H1 (cell line): ENCODE data around the gene PTPRCAP. TPM values are rescaled to one million over a fixed set of nuclear protein-coding genes. Genes with fewer than 3 reads are reported as not detected.

ENCODE experiments used
- CBX5 ChIP-seq: fragments of 300-800, 300-1000 bp; sonication (generic); IDR thresholded peaks from 2 replicates; pipeline ENCODE4 v1.7.1; 2016; ENCODE audit warnings: antibody characterized with exemption, low read length, low read depth
- CHD1 ChIP-seq: IDR thresholded peaks from 2 replicates; pipeline ENCODE4 v1.6.1; 2012; ENCODE audit warnings: low read depth, low read length, improper control_type of control experiment
- CREB1 ChIP-seq: IDR thresholded peaks from 2 replicates; pipeline ENCODE4 v1.6.1; 2012; ENCODE audit warnings: inconsistent platforms
- CTBP2 ChIP-seq: IDR thresholded peaks from 2 replicates; pipeline ENCODE4 v1.7.0; 2011; ENCODE audit warnings: borderline replicate concordance, mild to moderate bottlenecking, moderate library complexity, mixed read lengths, low read length; ENCODE audit not compliant: insufficient read depth, insufficient read length
- EGR1 ChIP-seq: IDR thresholded peaks from 2 replicates; pipeline ENCODE4 v1.6.1; 2011; ENCODE audit warnings: low read depth, low read length, borderline replicate concordance
- HDAC2 ChIP-seq, 2 experiments: fragments of 300-600 bp in 1 of 2; sonication (generic) in 1 of 2; IDR thresholded peaks; 2 replicates each; pipeline ENCODE4 v1.6.1; 2011 to 2012; ENCODE audit warnings: low read depth in 2 of 2, low read length in 2 of 2, mild to moderate bottlenecking in 2 of 2, moderate library complexity in 2 of 2, borderline replicate concordance in 1 of 2, inconsistent platforms in 1 of 2
- HDAC6 ChIP-seq: IDR thresholded peaks from one replicate; pipeline ENCODE4 v1.7.1; 2012; ENCODE audit warnings: low read depth, mild to moderate bottlenecking, inconsistent platforms, low read length, moderate library complexity
- KDM4A ChIP-seq: IDR thresholded peaks from one replicate; pipeline ENCODE4 v1.7.1; 2012; ENCODE audit warnings: low read depth, mild to moderate bottlenecking, moderate library complexity, low read length, inconsistent platforms; ENCODE audit not compliant: severe bottlenecking
- MAX ChIP-seq: IDR thresholded peaks from 2 replicates; pipeline ENCODE4 v1.6.1; 2012; ENCODE audit warnings: inconsistent platforms
- NRF1 ChIP-seq: IDR thresholded peaks from 2 replicates; pipeline ENCODE4 v1.6.1; 2011; ENCODE audit warnings: mild to moderate bottlenecking, low read depth, low read length, improper control_type of control experiment
- PHF8 ChIP-seq: fragments of 200-600 bp; sonication (generic); conservative IDR thresholded peaks from 2 replicates; pipeline ENCODE4 v1.7.1; 2012; ENCODE audit warnings: low read depth, mild to moderate bottlenecking, inconsistent platforms, low read length, moderate library complexity
- RAD21 ChIP-seq, 2 experiments: IDR thresholded peaks in 1 of 2; conservative IDR thresholded peaks in 1 of 2; 2 replicates each; pipeline ENCODE4 v1.6.1; 2011; ENCODE audit warnings: low read depth in 2 of 2, low read length in 2 of 2, improper control_type of control experiment in 1 of 2, inconsistent platforms in 1 of 2, mild to moderate bottlenecking in 1 of 2, moderate library complexity in 1 of 2
- RFX5 ChIP-seq: IDR thresholded peaks from 2 replicates; pipeline ENCODE4 v1.6.1; 2011; ENCODE audit warnings: low read depth, low read length, improper control_type of control experiment, borderline replicate concordance
- SAP30 ChIP-seq: fragments of 300-600 bp; sonication (generic); IDR thresholded peaks from 2 replicates; pipeline ENCODE4 v1.7.1; 2012; ENCODE audit warnings: low read length, moderate library complexity, mild to moderate bottlenecking, inconsistent platforms; ENCODE audit not compliant: insufficient read depth, insufficient replicate concordance
- SIRT6 ChIP-seq: IDR thresholded peaks from one replicate; pipeline ENCODE4 v1.7.1; 2012; ENCODE audit warnings: low read length, inconsistent platforms
- SP1 ChIP-seq: IDR thresholded peaks from 2 replicates; pipeline ENCODE4 v1.6.1; 2011; ENCODE audit warnings: low read depth, low read length
- SRF ChIP-seq: IDR thresholded peaks from 2 replicates; pipeline ENCODE4 v1.6.1; 2011; ENCODE audit warnings: mild to moderate bottlenecking, low read depth, low read length, moderate library complexity
- TAF1 ChIP-seq: IDR thresholded peaks from 2 replicates; pipeline ENCODE4 v1.6.1; 2011; ENCODE audit warnings: mild to moderate bottlenecking, low read depth, low read length
- TEAD4 ChIP-seq: IDR thresholded peaks from 2 replicates; pipeline ENCODE4 v1.6.1; 2012; ENCODE audit warnings: low read depth, low read length, inconsistent platforms, mixed read lengths
- USF2 ChIP-seq: IDR thresholded peaks from 2 replicates; pipeline ENCODE4 v1.6.1; 2011; ENCODE audit warnings: low read length, improper control_type of control experiment
- YY1 ChIP-seq: IDR thresholded peaks from 2 replicates; pipeline ENCODE4 v1.6.1; 2011; ENCODE audit warnings: low read depth, mild to moderate bottlenecking, low read length
- ZNF274 ChIP-seq: IDR thresholded peaks from 2 replicates; pipeline ENCODE4 v1.7.0; 2012; ENCODE audit warnings: low read length, borderline replicate concordance; ENCODE audit errors: extremely low read depth
- polyA plus RNA-seq, 7 experiments: library from polyadenylated mRNA; depleted of rRNA in 3 of 7; stranded (reverse) in 5 of 7; unstranded in 2 of 7; fragments of >200 nt in 5 of 7; fragments of 200-250 nt in 2 of 7; gene quantifications; 1 replicate in 5 of 7; 2 replicates in 1 of 7; 4 replicates in 1 of 7; pipeline versions ENCODE4 v1.2.1 to v1.2.3, GENCODE V29; 2011 to 2013; ENCODE audit warnings: missing spikeins in 2 of 7, mixed read lengths in 2 of 7
- total RNA-seq: library from RNA; stranded (reverse); fragmentation: NEBNext Ultra II Directional; extraction: Animal tissue kit (Norgen Biotek cat#: 25700); gene quantifications from 2 replicates; pipeline ENCODE4 v1.2.1, GENCODE V29; 2021
- TF ChIP-seq, protein P1 (sequence below): IDR thresholded peaks from 2 replicates; pipeline ENCODE4 v1.6.1; 2012; ENCODE audit warnings: inconsistent platforms

PTPRCAP gene
- total and polyA plus RNA-seq, 2 of the 8 experiments (the other 6 are each of a cell fraction or from before 2014, with no cell fraction given) = 0.78 to 6.7 TPM

DNA sequence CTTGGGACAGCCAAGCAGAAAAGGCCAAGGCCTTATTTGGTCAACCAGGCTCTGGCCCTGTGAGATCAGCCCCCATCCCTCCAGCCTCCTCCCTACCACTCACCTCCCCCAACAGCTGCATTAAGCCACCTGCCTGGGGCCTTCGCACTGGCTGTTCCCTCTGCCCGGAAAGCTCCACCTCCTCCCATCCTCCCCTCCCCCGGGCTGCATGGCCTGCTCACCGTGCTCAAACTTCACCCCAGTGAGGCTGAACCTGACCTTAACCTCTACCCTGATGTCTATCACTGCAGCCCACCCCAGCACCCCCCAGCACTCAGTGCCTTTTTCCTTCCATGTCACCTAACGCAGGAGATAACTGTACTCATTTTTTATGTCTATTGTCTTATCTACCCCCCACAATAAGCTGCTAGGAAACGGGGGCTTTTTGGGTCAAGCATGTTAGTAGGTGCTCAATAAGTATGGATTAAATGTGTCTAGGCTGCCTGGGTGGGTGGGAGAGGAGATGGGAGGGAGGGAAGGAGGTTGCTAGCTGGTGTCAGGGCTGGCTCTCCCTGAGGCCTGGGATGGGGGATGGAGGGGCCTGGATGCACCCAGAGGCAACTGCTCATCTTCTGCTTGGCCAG, 912 bp downstream of the PTPRCAP start (continued):
- TF ChIP-seq TAF1 (0 out of 2 replicates have a peak, but pooled peaks have one; percentile 20), SRF (peak; percentile 92), KDM4A (no peak), CBX5 (no peak), TEAD4 (no peak), NRF1 (no peak), RAD21 (IDR thresholded peaks at IDR 0.05 in 1 of 2, conservative IDR thresholded peaks at IDR 0.05 in 1 of 2; ENCODE audit: low read depth in 2 of 2, low read length in 2 of 2) (no peak; a peak in 1 of 4 replicates), EGR1 (no peak), SP1 (peak; percentile 83), CTBP2 (no peak), HDAC2 (IDR thresholded peaks at IDR 0.05; ENCODE audit: borderline replicate concordance in 1 of 2, low read depth in 2 of 2, low read length in 2 of 2) (0 out of 4 replicates have a peak, but pooled peaks of 1 of the 2 experiments have one; percentile 56), PHF8 (no peak), SIRT6 (no peak), CHD1 (no peak), MAX (peak; percentile 88), YY1 (0 out of 2 replicates have a peak, but pooled peaks have one; percentile 16), USF2 (no peak), HDAC6 (no peak), CREB1 (no peak), SAP30 (no peak), ZNF274 (no peak), RFX5 (no peak)
- TF ChIP-seq, protein P1, sequence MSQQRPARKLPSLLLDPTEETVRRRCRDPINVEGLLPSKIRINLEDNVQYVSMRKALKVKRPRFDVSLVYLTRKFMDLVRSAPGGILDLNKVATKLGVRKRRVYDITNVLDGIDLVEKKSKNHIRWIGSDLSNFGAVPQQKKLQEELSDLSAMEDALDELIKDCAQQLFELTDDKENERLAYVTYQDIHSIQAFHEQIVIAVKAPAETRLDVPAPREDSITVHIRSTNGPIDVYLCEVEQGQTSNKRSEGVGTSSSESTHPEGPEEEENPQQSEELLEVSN = no peak
